Gastroesophageal sphincter (tissue), 3 donors: Measurements from ENCODE around the gene COL4A2.

Experiments used
- POLR2A ChIP-seq, 2 donors: fragments of 450-650 bp; IDR thresholded peaks; one replicate each; pipeline ENCODE4 v1.6.1; 2017; ENCODE audit warnings: antibody characterized with exemption in 2 of 2, mild to moderate bottlenecking in 2 of 2, moderate library complexity in 1 of 2
- TF ChIP-seq, protein P1 (sequence below), 4 experiments: fragments of 200-600 bp in 2 of 4; fragments of 450-650 bp in 2 of 4; sonication (generic) in 1 of 4; IDR thresholded peaks; one replicate each; pipeline ENCODE4 v1.5.1; 2017 to 2019; ENCODE audit warnings: antibody characterized with exemption in 4 of 4, mild to moderate bottlenecking in 2 of 4, moderate library complexity in 2 of 4

DNA sequence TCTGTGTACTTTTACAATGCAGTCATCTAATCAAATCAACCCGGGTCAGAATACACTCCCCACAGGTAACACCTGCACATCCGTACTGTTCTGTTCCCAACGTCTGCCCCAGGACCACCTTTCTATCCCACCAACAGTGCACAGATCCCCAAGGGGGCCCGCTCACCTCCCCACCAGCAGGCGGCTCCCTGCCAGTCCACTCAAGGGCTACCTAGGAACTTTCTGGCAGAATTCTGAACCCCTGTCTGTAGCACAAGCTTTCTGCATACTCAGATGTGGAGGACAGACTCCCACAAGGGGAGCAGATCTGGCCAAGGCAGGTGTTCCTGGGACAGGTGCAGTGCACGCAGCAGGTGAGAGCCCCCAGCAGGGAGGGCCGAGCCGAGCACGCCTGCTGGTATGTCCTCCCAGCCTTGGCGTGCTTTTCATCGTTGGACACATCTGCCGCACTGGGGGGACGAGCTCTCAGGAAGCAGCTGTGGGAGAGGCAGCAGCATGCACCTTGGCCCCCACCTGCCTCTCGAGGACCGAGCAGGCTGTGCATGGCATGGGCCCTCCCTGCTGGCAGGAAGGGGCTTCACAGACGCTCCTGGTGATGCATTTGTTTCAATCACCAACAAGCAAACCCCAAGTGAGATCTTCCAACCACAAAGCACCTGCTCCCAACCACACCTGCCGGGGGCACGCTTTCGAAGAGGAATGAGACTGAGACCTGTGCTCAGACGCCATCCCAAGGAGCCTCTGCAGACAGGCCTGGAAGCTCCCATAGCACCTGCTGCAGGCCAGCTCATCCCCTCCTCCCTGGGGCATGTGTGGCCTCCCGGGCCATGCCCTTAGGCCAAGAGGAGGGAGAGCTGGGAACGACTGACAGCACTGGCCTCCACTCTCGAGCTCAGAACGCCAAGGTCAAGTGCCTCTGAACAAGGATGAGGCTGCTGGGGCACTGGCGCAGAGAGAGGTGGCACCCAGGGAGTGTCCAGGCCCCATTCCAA lies 218.5 kb downstream of the COL4A2 start:
- TF ChIP-seq, protein P1, sequence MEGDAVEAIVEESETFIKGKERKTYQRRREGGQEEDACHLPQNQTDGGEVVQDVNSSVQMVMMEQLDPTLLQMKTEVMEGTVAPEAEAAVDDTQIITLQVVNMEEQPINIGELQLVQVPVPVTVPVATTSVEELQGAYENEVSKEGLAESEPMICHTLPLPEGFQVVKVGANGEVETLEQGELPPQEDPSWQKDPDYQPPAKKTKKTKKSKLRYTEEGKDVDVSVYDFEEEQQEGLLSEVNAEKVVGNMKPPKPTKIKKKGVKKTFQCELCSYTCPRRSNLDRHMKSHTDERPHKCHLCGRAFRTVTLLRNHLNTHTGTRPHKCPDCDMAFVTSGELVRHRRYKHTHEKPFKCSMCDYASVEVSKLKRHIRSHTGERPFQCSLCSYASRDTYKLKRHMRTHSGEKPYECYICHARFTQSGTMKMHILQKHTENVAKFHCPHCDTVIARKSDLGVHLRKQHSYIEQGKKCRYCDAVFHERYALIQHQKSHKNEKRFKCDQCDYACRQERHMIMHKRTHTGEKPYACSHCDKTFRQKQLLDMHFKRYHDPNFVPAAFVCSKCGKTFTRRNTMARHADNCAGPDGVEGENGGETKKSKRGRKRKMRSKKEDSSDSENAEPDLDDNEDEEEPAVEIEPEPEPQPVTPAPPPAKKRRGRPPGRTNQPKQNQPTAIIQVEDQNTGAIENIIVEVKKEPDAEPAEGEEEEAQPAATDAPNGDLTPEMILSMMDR (IDR thresholded peaks at IDR 0.05), result no peak
- TF ChIP-seq POLR2A (IDR thresholded peaks at IDR 0.05), result no peak
